Loucy (cell line): ENCODE measurements around the gene PIP5K1C.

ENCODE experiments used
- H2AFZ ChIP-seq: fragments of 200-600 bp; sonication (generic); 2 replicates; pipeline ENCODE4 v1.6.0; 2016; ENCODE audit warnings: antibody characterized with exemption, mild to moderate bottlenecking, low read length, moderate library complexity
- H3F3A ChIP-seq: fragments of 200-600 bp; 2 replicates; pipeline ENCODE4 v1.6.0; 2016; ENCODE audit warnings: antibody characterized with exemption, low read depth, mild to moderate bottlenecking
- H3K27me3 ChIP-seq: fragments of 200-600 bp; sonication (generic); 2 replicates; pipeline ENCODE4 v1.6.1; 2014; ENCODE audit warnings: low read length, mild to moderate bottlenecking; ENCODE audit not compliant: insufficient read depth, poor library complexity, severe bottlenecking
- H3K36me3 ChIP-seq: fragments of 200-600 bp; sonication (generic); 2 replicates; pipeline ENCODE4 v1.6.1; 2016; ENCODE audit warnings: low read length; ENCODE audit not compliant: insufficient read depth
- H3K4me1 ChIP-seq: fragments of 200-600 bp; sonication (generic); 2 replicates; pipeline ENCODE4 v1.5.1; 2014; ENCODE audit warnings: low read length, mild to moderate bottlenecking; ENCODE audit not compliant: insufficient read depth, poor library complexity, severe bottlenecking
- H3K4me2 ChIP-seq: fragments of 200-600 bp; sonication (generic); 2 replicates; pipeline ENCODE4 v1.6.0; 2014; ENCODE audit warnings: antibody characterized with exemption, low read length, low read depth, mild to moderate bottlenecking; ENCODE audit not compliant: poor library complexity, severe bottlenecking
- H3K4me3 ChIP-seq: fragments of 200-600 bp; sonication (generic); 2 replicates; pipeline ENCODE4 v1.5.1; 2014; ENCODE audit warnings: low read length, mild to moderate bottlenecking, mixed read lengths; ENCODE audit not compliant: poor library complexity, severe bottlenecking
- H3K79me2 ChIP-seq: fragments of 200-600 bp; sonication (generic); 2 replicates; pipeline ENCODE4 v1.6.1; 2014; ENCODE audit warnings: low read length; ENCODE audit not compliant: insufficient read depth
- H3K9ac ChIP-seq: fragments of 200-600 bp; sonication (generic); 2 replicates; pipeline ENCODE4 v1.6.0; 2014; ENCODE audit warnings: mild to moderate bottlenecking, low read depth, low read length, moderate library complexity; ENCODE audit not compliant: poor library complexity, severe bottlenecking
- H3K9me2 ChIP-seq: fragments of 200-600 bp; sonication (generic); replicated peaks from 2 replicates; pipeline ENCODE4 v1.6.1; 2016; ENCODE audit warnings: low read depth, low read length, mixed read lengths
- H3K9me3 ChIP-seq: fragments of 200-600 bp; sonication (generic); 2 replicates; pipeline ENCODE4 v1.6.1; 2014; ENCODE audit warnings: mild to moderate bottlenecking, antibody characterized with exemption, low read length, low read depth; ENCODE audit not compliant: insufficient read depth
- H4K20me1 ChIP-seq: fragments of 200-600 bp; sonication (generic); 2 replicates; pipeline ENCODE4 v1.6.0; 2014; ENCODE audit warnings: antibody characterized with exemption, low read length, mild to moderate bottlenecking; ENCODE audit not compliant: insufficient read depth, poor library complexity, severe bottlenecking
- CTCF ChIP-seq: fragments of 200-600 bp; sonication (generic); conservative IDR thresholded peaks from 2 replicates; pipeline ENCODE4 v1.5.1; 2014; ENCODE audit warnings: mild to moderate bottlenecking, antibody characterized with exemption, low read length
- EZH2phosphoT487 ChIP-seq: fragments of 200-600 bp; IDR thresholded peaks from 2 replicates; pipeline ENCODE4 v1.6.1; 2018; ENCODE audit warnings: antibody characterized with exemption, mild to moderate bottlenecking, moderate library complexity, borderline replicate concordance

Gene PIP5K1C

DNA sequence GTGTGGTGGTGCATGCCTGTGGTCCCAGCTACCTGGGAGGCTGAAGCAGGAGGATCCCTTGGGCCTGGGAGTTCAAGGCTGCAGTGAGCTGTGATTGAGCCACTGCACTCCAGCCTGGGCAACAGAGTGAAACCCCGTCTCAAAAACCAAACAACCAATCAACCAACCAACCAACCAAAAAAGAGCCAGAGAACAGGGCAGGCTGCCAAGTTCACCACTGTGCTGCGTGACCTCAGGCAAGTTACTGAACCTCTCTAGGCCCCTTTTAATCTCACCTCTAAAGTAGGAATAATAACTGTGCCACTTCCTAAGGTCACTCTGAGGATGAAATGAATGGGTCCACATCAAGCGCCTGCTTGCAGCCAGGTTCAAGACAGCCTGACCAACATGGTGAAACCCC, 24.9 kb upstream of the PIP5K1C start:
- no peak overlapping the region for H3K4me2 ChIP-seq

DNA sequence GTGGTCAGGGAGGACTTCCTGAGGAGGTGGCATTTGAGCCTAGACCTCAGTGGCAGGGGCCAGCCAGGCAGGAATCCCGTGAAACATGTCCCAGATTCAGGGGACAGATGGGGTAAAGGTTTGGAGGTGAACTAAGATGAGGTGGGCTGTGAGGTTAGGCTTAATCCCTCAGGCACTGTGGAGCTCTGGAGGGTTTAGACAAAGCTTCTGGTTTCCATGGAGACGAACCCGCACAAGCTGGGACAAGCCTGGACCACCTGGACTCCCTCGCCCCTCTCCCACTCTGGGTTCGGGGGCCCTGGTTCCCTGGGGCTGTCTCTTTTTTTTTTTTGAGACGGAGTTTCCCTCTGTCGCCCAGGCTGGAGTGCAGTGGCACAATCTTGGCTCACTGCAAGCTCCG, 23.6 kb upstream of the PIP5K1C start:
- Histone ChIP-seq H3K9me2 (no peaks in the 10 kb centered on the region), H3K4me1 (peaks cover 9% of the 10 kb centered on the region), H3K9ac (no peak overlapping the region), H3K27me3 (no peaks in the 10 kb centered on the region), H3K4me2 (no peak overlapping the region), H2AFZ (no peak overlapping the region), H4K20me1 (no peaks in the 10 kb centered on the region), H3K79me2 (no peaks in the 10 kb centered on the region), H3K4me3 (no peak overlapping the region), H3K9me3 (no peaks in the 10 kb centered on the region), H3F3A (no peaks in the 10 kb centered on the region), H3K36me3 (no peaks in the 10 kb centered on the region)
- TF ChIP-seq CTCF (no peak), EZH2phosphoT487 (no peak)

More for the DNA sequence above, 24.9 kb upstream of the PIP5K1C start:
- Histone ChIP-seq H3K9me3 (no peaks in the 10 kb centered on the region), H4K20me1 (no peaks in the 10 kb centered on the region), H3F3A (no peaks in the 10 kb centered on the region), H3K9me2 (no peaks in the 10 kb centered on the region), H2AFZ (no peak overlapping the region), H3K4me3 (no peak overlapping the region), H3K79me2 (no peaks in the 10 kb centered on the region), H3K4me1 (peaks cover 9% of the 10 kb centered on the region), H3K9ac (no peak overlapping the region), H3K27me3 (no peaks in the 10 kb centered on the region), H3K36me3 (no peaks in the 10 kb centered on the region)
- TF ChIP-seq CTCF (no peak), EZH2phosphoT487 (no peak)

DNA sequence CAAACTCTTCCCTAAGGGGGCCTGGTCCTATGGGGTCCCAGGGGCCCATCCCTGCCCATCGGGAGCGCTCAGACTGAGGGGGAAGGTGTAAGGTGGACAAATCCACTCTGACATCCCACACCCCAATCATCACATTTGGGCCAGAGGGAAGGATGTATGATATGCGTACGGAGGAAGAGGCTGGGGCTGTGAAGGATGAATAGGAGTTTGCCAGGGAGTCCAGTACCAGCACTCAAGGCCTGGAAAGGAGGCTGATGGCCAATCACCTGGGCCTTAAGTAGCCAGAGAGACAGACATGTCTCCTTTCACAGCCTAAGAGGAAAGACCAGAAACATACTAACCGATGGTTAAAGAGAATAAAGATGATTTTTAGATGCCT, 22.8 kb upstream of the PIP5K1C start:
- H3K27me3 ChIP-seq: no peaks in the 10 kb centered on the region
- H3K79me2 ChIP-seq: no peaks in the 10 kb centered on the region
- H3K4me1 ChIP-seq: peaks cover 9% of the 10 kb centered on the region
- H3K4me2 ChIP-seq: no peak overlapping the region
- no peak overlapping the region for H3K9ac ChIP-seq
- no peak overlapping the region for H3K4me3 ChIP-seq
- H3K36me3 ChIP-seq: no peaks in the 10 kb centered on the region
- H2AFZ ChIP-seq: no peak overlapping the region
- TF ChIP-seq EZH2phosphoT487 (no peak), CTCF (no peak)
- H3F3A ChIP-seq: no peaks in the 10 kb centered on the region
- H4K20me1 ChIP-seq: no peaks in the 10 kb centered on the region
- no peaks in the 10 kb centered on the region for H3K9me2 ChIP-seq
- no peaks in the 10 kb centered on the region for H3K9me3 ChIP-seq
